HG03378 (cell line): ENCODE results near the gene BAIAP2.
"Not testable (repeated sequence)": the region's sequence is repeated elsewhere in the genome, so short reads cannot be mapped to it uniquely, and the experiment has no call there.

Experiments used
- ATAC-seq: cut with Tn5 transposase; IDR thresholded peaks from one replicate; pipeline ENCODE4 v1.9.1; 2021; ENCODE audit warnings: mild to moderate bottlenecking, moderate library complexity; ENCODE audit not compliant: unreplicated experiment

BAIAP2 gene

GRCh38 chr17:81064678-81065475 lies 29.9 kb downstream of the BAIAP2 start:
- ATAC-seq, result no peak

GRCh38 chr17:81065500-81065899 lies 30.5 kb downstream of the BAIAP2 start:
- no peak for ATAC-seq

GRCh38 chr17:81066072-81066471 lies 31.1 kb downstream of the BAIAP2 start:
- ATAC-seq, result no peak

GRCh38 chr17:81066771-81067315 lies 31.9 kb downstream of the BAIAP2 start:
- ATAC-seq, result no peak

GRCh38 chr17:81067391-81067811 lies 32.5 kb downstream of the BAIAP2 start:
- ATAC-seq, result no peak

- ATAC-seq, result no peak
These were observed 33.6 kb downstream of the BAIAP2 start for GRCh38 chr17:81068411-81069134.

GRCh38 chr17:81069135-81069645 lies 34.2 kb downstream of the BAIAP2 start:
- ATAC-seq, result no peak

- ATAC-seq, result no peak
These were observed 35.7 kb downstream of the BAIAP2 start for GRCh38 chr17:81070541-81071246.

- ATAC-seq, result no peak
These were observed 37.1 kb downstream of the BAIAP2 start for GRCh38 chr17:81071761-81072741.

- no peak for ATAC-seq
These were observed 39.3 kb downstream of the BAIAP2 start for GRCh38 chr17:81073967-81074839.

- ATAC-seq, result no peak
These were observed 39.9 kb downstream of the BAIAP2 start for GRCh38 chr17:81074875-81075274.

- no peak for ATAC-seq
These were observed 40.4 kb downstream of the BAIAP2 start for GRCh38 chr17:81075307-81075706.

- no peak for ATAC-seq
These were observed 41.3 kb downstream of the BAIAP2 start for GRCh38 chr17:81076141-81076679.

GRCh38 chr17:81078026-81078913 lies 43.3 kb downstream of the BAIAP2 start:
- not testable (repeated sequence) for ATAC-seq

- no peak for ATAC-seq
These were observed 45.1 kb downstream of the BAIAP2 start for GRCh38 chr17:81080019-81080418.

- no peak for ATAC-seq
These were observed 46.5 kb downstream of the BAIAP2 start for GRCh38 chr17:81081222-81082176.
